CD14-positive monocyte (primary cell): Measurements from ENCODE around the gene WARS2. TPM values are rescaled to one million over a fixed set of nuclear protein-coding genes. Genes with fewer than 3 reads are reported as not detected.

Source experiments
- DNase-seq, 3 donors: peaks; one replicate each; pipeline ENCODE4 v3.0.0-alpha.2; 2011 to 2022
- H2AFZ ChIP-seq: 2 replicates; pipeline ENCODE4 v1.6.0; 2012; ENCODE audit warnings: mild to moderate bottlenecking, low read depth, low read length, inconsistent platforms; ENCODE audit not compliant: insufficient read depth, poor library complexity, severe bottlenecking
- H3K27ac ChIP-seq, 2 donors: 1 replicate in 1 of 2; 2 replicates in 1 of 2; pipeline ENCODE4 v1.5.1; 2012 to 2013; ENCODE audit warnings: low read length in 2 of 2, control low read depth in 1 of 2, inconsistent platforms in 1 of 2, low read depth in 1 of 2, mild to moderate bottlenecking in 1 of 2
- H3K27me3 ChIP-seq, 2 donors: one replicate each; pipeline versions ENCODE4 v1.6.0 to v1.6.1; 2011 to 2013; ENCODE audit warnings: low read length in 2 of 2; ENCODE audit not compliant: control insufficient read depth in 2 of 2, insufficient read depth in 2 of 2
- H3K36me3 ChIP-seq, 2 donors: replicated peaks in 1 of 2; 1 replicate in 1 of 2; 2 replicates in 1 of 2; pipeline versions ENCODE4 v1.5.1 to v1.6.1; 2012 to 2013; ENCODE audit warnings: low read length in 2 of 2, control low read depth in 1 of 2, inconsistent platforms in 1 of 2, mild to moderate bottlenecking in 1 of 2; ENCODE audit not compliant: insufficient read depth in 2 of 2, control insufficient read depth in 1 of 2
- H3K4me1 ChIP-seq, 2 donors: 1 replicate in 1 of 2; 2 replicates in 1 of 2; pipeline versions ENCODE4 v1.5.1 to v1.6.1; 2012 to 2013; ENCODE audit warnings: low read length in 2 of 2, control low read depth in 1 of 2, inconsistent platforms in 1 of 2, mild to moderate bottlenecking in 1 of 2, moderate library complexity in 1 of 2; ENCODE audit not compliant: insufficient read depth in 2 of 2, control insufficient read depth in 1 of 2
- H3K4me2 ChIP-seq: replicated peaks from 2 replicates; pipeline ENCODE3; 2012; ENCODE audit warnings: low read length, moderate library complexity, mild to moderate bottlenecking; ENCODE audit not compliant: poor library complexity, severe bottlenecking; ENCODE audit errors: extremely low read depth
- H3K4me3 ChIP-seq, 3 experiments: fragments of 200-600 bp in 1 of 3; sonication (generic) in 1 of 3; replicated peaks in 1 of 3; 1 replicate in 2 of 3; 2 replicates in 1 of 3; pipeline ENCODE4 v1.5.1; 2011 to 2013; ENCODE audit warnings: low read length in 3 of 3, mild to moderate bottlenecking in 3 of 3, control low read depth in 2 of 3, low read depth in 2 of 3, inconsistent platforms in 1 of 3, moderate library complexity in 1 of 3
- H3K79me2 ChIP-seq: 2 replicates; pipeline ENCODE4 v1.6.0; 2012; ENCODE audit warnings: mild to moderate bottlenecking, control low read depth, inconsistent platforms, low read length, moderate library complexity; ENCODE audit not compliant: insufficient read depth
- H3K9ac ChIP-seq: 2 replicates; pipeline ENCODE4 v1.6.0; 2017; ENCODE audit warnings: low read length, mild to moderate bottlenecking; ENCODE audit not compliant: insufficient read depth, poor library complexity, severe bottlenecking
- H3K9me3 ChIP-seq, 2 donors: replicated peaks in 1 of 2; 1 replicate in 1 of 2; 2 replicates in 1 of 2; pipeline versions ENCODE4 v1.5.1 to v1.6.1; 2012 to 2013; ENCODE audit warnings: low read length in 2 of 2, control low read depth in 1 of 2; ENCODE audit not compliant: control insufficient read depth in 1 of 2, insufficient read depth in 1 of 2
- H4K20me1 ChIP-seq: 2 replicates; pipeline ENCODE4 v1.6.0; 2012; ENCODE audit warnings: mild to moderate bottlenecking, low read length, control low read depth, moderate library complexity; ENCODE audit not compliant: insufficient read depth
- H3K27ac Mint-ChIP-seq, 7 donors: one replicate each; pipeline ENCODE4 v1.8.0; 2020; ENCODE audit warnings: mild to moderate bottlenecking in 7 of 7, mixed read lengths in 7 of 7, moderate library complexity in 6 of 7, inconsistent platforms in 2 of 7
- H3K27me3 Mint-ChIP-seq, 3 donors: one replicate each; pipeline ENCODE4 v1.8.0; 2021 to 2022; ENCODE audit warnings: low read depth in 3 of 3, mild to moderate bottlenecking in 3 of 3, mixed read lengths in 3 of 3, moderate library complexity in 3 of 3, inconsistent platforms in 1 of 3
- H3K36me3 Mint-ChIP-seq, 2 donors: one replicate each; pipeline ENCODE4 v1.8.0; 2020; ENCODE audit warnings: mixed read lengths in 2 of 2, inconsistent platforms in 1 of 2, mild to moderate bottlenecking in 1 of 2
- H3K4me1 Mint-ChIP-seq: one replicate; pipeline ENCODE4 v1.8.0; 2020; ENCODE audit warnings: mild to moderate bottlenecking, mixed read lengths
- H3K4me3 Mint-ChIP-seq, 2 donors: one replicate each; pipeline ENCODE4 v1.8.0; 2020; ENCODE audit warnings: mild to moderate bottlenecking in 2 of 2, mixed read lengths in 2 of 2, moderate library complexity in 1 of 2
- H3K9me3 Mint-ChIP-seq, 7 donors: one replicate each; pipeline ENCODE4 v1.8.0; 2020 to 2022; ENCODE audit warnings: mixed read lengths in 7 of 7, mild to moderate bottlenecking in 6 of 7, moderate library complexity in 6 of 7, inconsistent platforms in 2 of 7
- CTCF ChIP-seq: fragments of 200-600 bp; IDR thresholded peaks from one replicate; pipeline ENCODE4 v1.8.0; 2022; ENCODE audit warnings: antibody characterized with exemption, mild to moderate bottlenecking
- WGBS: methylation state at CpG from one replicate; pipeline ENCODE4 v1.1.5; 2013; ENCODE audit warnings: missing lambda C conversion rate; ENCODE audit not compliant: insufficient coverage; 5-methylcytosine and 5-hydroxymethylcytosine counted together
- intact Hi-C, 2 donors: fragments of 100-400 bp; cut with micrococcal nuclease; formaldehyde crosslinking; loops; one replicate each; pipeline versions ENCODE4 v1.15.0 to v1.15.1; 2023
- polyA plus RNA-seq, 3 donors: library from polyadenylated mRNA; depleted of rRNA in 1 of 3; unstranded in 2 of 3; stranded (reverse) in 1 of 3; fragments of 300-500 nt in 2 of 3; fragments of >200 nt in 1 of 3; fragmentation: Illumina TruSeq in 2 of 3; gene quantifications; 1 replicate in 2 of 3; 2 replicates in 1 of 3; pipeline ENCODE4 v1.2.3, GENCODE V29; 2012 to 2021
- small RNA-seq: library from RNA; depleted of rRNA; stranded (forward); fragments of <200 nt; gene quantifications from one replicate; pipeline ENCODE3, GENCODE V24; 2012; ENCODE audit warnings: low read depth; ENCODE audit not compliant: insufficient read length

The WARS2 gene
- polyA plus RNA-seq, 3 donors: 4.6 to 5.1 (median 4.7) TPM

- no peak overlapping the region for H3K27ac ChIP-seq
- peaks cover 97 to 99% of the 10 kb centered on the region in 2 donors for H3K27me3 ChIP-seq
- peaks cover 46% of the 10 kb centered on the region for H3K4me1 Mint-ChIP-seq
- no peaks in the 10 kb centered on the region for H3K36me3 ChIP-seq
- intact Hi-C loops: no loop called here
- H3K9me3 ChIP-seq: peaks cover 3 to 70% of the 10 kb centered on the region in 2 donors
- H3K4me3 ChIP-seq: no peak overlapping the region
- H3K9ac ChIP-seq: no peak overlapping the region
- H3K36me3 Mint-ChIP-seq: peaks cover 9 to 36% of the 10 kb centered on the region in 2 donors
- DNase-seq: no peak
- peak overlapping the region in 1 of 2 donors; percentile 54 for H3K4me3 Mint-ChIP-seq
- no peak overlapping the region for H2AFZ ChIP-seq
- no peaks in the 10 kb centered on the region for H4K20me1 ChIP-seq
- WGBS: no CpG with 5 or more reads among the region's 6 CpGs
- no peak overlapping the region for H3K27ac Mint-ChIP-seq
- TF ChIP-seq CTCF: no peak
- H3K27me3 Mint-ChIP-seq: peaks cover 96 to 98% (median 96%) of the 10 kb centered on the region in 3 donors
- H3K9me3 Mint-ChIP-seq: peaks cover 4 to 67% (median 47%) of the 10 kb centered on the region in 7 donors
- H3K4me1 ChIP-seq: peaks cover 7 to 13% of the 10 kb centered on the region in 2 donors
- H3K79me2 ChIP-seq: no peaks in the 10 kb centered on the region
- H3K4me2 ChIP-seq: no peak overlapping the region
These were observed 158.2 kb downstream of the WARS2 start for GRCh38 chr1:118982266-118982665.

GRCh38 chr1:118981436-118981835 is 159.0 kb downstream of the WARS2 start:
- intact Hi-C loops: no loop called here
- H3K9ac ChIP-seq: no peak overlapping the region
- no peak for DNase-seq
- H4K20me1 ChIP-seq: no peaks in the 10 kb centered on the region
- Mint-ChIP-seq H3K27me3 (peaks cover 90 to 95% (median 91%) of the 10 kb centered on the region in 3 donors), H3K9me3 (peaks cover 4 to 58% (median 42%) of the 10 kb centered on the region in 7 donors), H3K4me1 (peaks cover 39% of the 10 kb centered on the region), H3K27ac (no peak overlapping the region), H3K36me3 (peaks cover 9 to 29% of the 10 kb centered on the region in 2 donors), H3K4me3 (peak overlapping the region in 1 of 2 donors; percentile 82)
- no peaks in the 10 kb centered on the region for H3K79me2 ChIP-seq
- H3K9me3 ChIP-seq: peaks cover 3 to 62% of the 10 kb centered on the region in 2 donors
- peaks cover 98 to 99% of the 10 kb centered on the region in 2 donors for H3K27me3 ChIP-seq
- H3K4me2 ChIP-seq: no peak overlapping the region
- H3K36me3 ChIP-seq: no peaks in the 10 kb centered on the region
- H3K27ac ChIP-seq: no peak overlapping the region
- H3K4me3 ChIP-seq: no peak overlapping the region
- TF ChIP-seq CTCF: no peak
- 38% methylated on average over 1 of the region's 1 CpG for WGBS
- H3K4me1 ChIP-seq: peaks cover 7 to 11% of the 10 kb centered on the region in 2 donors
- no peak overlapping the region for H2AFZ ChIP-seq

Small RNAs within 50 kb of the gene (small RNA-seq; reads per million reads assigned to genes)
- gene AL139420.2: not detected

Other genes with a start within 250 kb of the WARS2 start
- not detected for gene TBX15, start 152.3 kb downstream of the WARS2 start, polyA plus RNA-seq
- gene HAO2, start 228.1 kb upstream of the WARS2 start, polyA plus RNA-seq: not detected